GM19328 (cell line): ENCODE measurements around the gene CDH4.

ENCODE experiments used
- ATAC-seq: cut with Tn5 transposase; IDR thresholded peaks from one replicate; pipeline ENCODE4 v1.9.1; 2021; ENCODE audit warnings: mild to moderate bottlenecking, moderate library complexity; ENCODE audit not compliant: unreplicated experiment

CDH4 gene

GRCh38 chr20:61613917-61614705, 362.1 kb downstream of the CDH4 start:
- no peak for ATAC-seq

- no peak for ATAC-seq
These were observed 362.6 kb downstream of the CDH4 start for GRCh38 chr20:61614706-61615100.

GRCh38 chr20:61615806-61616205, 363.7 kb downstream of the CDH4 start:
- no peak for ATAC-seq

- no peak for ATAC-seq
These were observed 367.7 kb downstream of the CDH4 start for GRCh38 chr20:61619751-61620150.

GRCh38 chr20:61620174-61620573, 368.1 kb downstream of the CDH4 start:
- no peak for ATAC-seq

GRCh38 chr20:61621035-61621730, 369.1 kb downstream of the CDH4 start:
- ATAC-seq: no peak

- no peak for ATAC-seq
These were observed 369.8 kb downstream of the CDH4 start for GRCh38 chr20:61621852-61622251.

GRCh38 chr20:61623451-61623850, 371.4 kb downstream of the CDH4 start:
- no peak for ATAC-seq

- no peak for ATAC-seq
These were observed 373.2 kb downstream of the CDH4 start for GRCh38 chr20:61625246-61625645.

GRCh38 chr20:61626412-61626811, 374.4 kb downstream of the CDH4 start:
- ATAC-seq: no peak

- ATAC-seq: no peak
These were observed 375.8 kb downstream of the CDH4 start for GRCh38 chr20:61627791-61628415.

GRCh38 chr20:61628480-61628879, 376.4 kb downstream of the CDH4 start:
- ATAC-seq: no peak

GRCh38 chr20:61628901-61629601, 377.0 kb downstream of the CDH4 start:
- no peak for ATAC-seq

- ATAC-seq: no peak
These were observed 377.7 kb downstream of the CDH4 start for GRCh38 chr20:61629602-61630390.

- ATAC-seq: no peak
These were observed 378.3 kb downstream of the CDH4 start for GRCh38 chr20:61630391-61630650.

- ATAC-seq: no peak
These were observed 378.8 kb downstream of the CDH4 start for GRCh38 chr20:61630816-61631215.

GRCh38 chr20:61631751-61632150, 379.7 kb downstream of the CDH4 start:
- no peak for ATAC-seq

GRCh38 chr20:61633004-61633403, 380.9 kb downstream of the CDH4 start:
- ATAC-seq: no peak

- no peak for ATAC-seq
These were observed 382.5 kb downstream of the CDH4 start for GRCh38 chr20:61634376-61635145.
